IMR-90 (cell line): Measurements from ENCODE around the gene ANKRD11.
"Not testable (repeated sequence)": the region's sequence is repeated elsewhere in the genome, so short reads cannot be mapped to it uniquely, and the experiment has no call there.

Source experiments
- CEBPB ChIP-seq: IDR thresholded peaks from 2 replicates; pipeline ENCODE4 v1.6.1; 2012; ENCODE audit warnings: low read depth, low read length, improper control_type of control experiment
- CHD1 ChIP-seq: IDR thresholded peaks from 2 replicates; pipeline ENCODE4 v1.6.1; 2012; ENCODE audit warnings: low read depth, low read length, improper control_type of control experiment
- FOS ChIP-seq: fragments of 150-350 bp; IDR thresholded peaks from 2 replicates; pipeline ENCODE4 v1.6.1; 2016; ENCODE audit warnings: low read depth, low read length
- MAZ ChIP-seq: IDR thresholded peaks from 2 replicates; pipeline ENCODE4 v1.6.1; 2012; ENCODE audit warnings: low read depth, mild to moderate bottlenecking, low read length, improper control_type of control experiment, moderate library complexity, borderline replicate concordance
- MXI1 ChIP-seq: IDR thresholded peaks from 2 replicates; pipeline ENCODE4 v1.6.1; 2012; ENCODE audit warnings: low read depth, mild to moderate bottlenecking, low read length, moderate library complexity, borderline replicate concordance
- POLR2A ChIP-seq: IDR thresholded peaks from 2 replicates; pipeline ENCODE4 v1.6.1; 2012; ENCODE audit warnings: mild to moderate bottlenecking, low read depth, low read length
- RAD21 ChIP-seq: IDR thresholded peaks from 2 replicates; pipeline ENCODE4 v1.6.1; 2012; ENCODE audit warnings: low read length, improper control_type of control experiment
- TF ChIP-seq, protein P1 (sequence below): conservative IDR thresholded peaks from 2 replicates; pipeline ENCODE4 v1.5.1; 2012; ENCODE audit warnings: mild to moderate bottlenecking, low read depth, low read length, improper control_type of control experiment
- TF ChIP-seq, protein P2 (sequence below): fragments of 150-350 bp; IDR thresholded peaks from 2 replicates; pipeline ENCODE4 v1.6.1; 2017; ENCODE audit warnings: mild to moderate bottlenecking, antibody characterized with exemption, low read length, low read depth

- TF ChIP-seq RAD21, POLR2A, CHD1, MAZ, FOS, CEBPB, MXI1: not testable (repeated sequence)
- TF ChIP-seq, protein P1, sequence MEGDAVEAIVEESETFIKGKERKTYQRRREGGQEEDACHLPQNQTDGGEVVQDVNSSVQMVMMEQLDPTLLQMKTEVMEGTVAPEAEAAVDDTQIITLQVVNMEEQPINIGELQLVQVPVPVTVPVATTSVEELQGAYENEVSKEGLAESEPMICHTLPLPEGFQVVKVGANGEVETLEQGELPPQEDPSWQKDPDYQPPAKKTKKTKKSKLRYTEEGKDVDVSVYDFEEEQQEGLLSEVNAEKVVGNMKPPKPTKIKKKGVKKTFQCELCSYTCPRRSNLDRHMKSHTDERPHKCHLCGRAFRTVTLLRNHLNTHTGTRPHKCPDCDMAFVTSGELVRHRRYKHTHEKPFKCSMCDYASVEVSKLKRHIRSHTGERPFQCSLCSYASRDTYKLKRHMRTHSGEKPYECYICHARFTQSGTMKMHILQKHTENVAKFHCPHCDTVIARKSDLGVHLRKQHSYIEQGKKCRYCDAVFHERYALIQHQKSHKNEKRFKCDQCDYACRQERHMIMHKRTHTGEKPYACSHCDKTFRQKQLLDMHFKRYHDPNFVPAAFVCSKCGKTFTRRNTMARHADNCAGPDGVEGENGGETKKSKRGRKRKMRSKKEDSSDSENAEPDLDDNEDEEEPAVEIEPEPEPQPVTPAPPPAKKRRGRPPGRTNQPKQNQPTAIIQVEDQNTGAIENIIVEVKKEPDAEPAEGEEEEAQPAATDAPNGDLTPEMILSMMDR, result not testable (repeated sequence)
- TF ChIP-seq, protein P2, sequence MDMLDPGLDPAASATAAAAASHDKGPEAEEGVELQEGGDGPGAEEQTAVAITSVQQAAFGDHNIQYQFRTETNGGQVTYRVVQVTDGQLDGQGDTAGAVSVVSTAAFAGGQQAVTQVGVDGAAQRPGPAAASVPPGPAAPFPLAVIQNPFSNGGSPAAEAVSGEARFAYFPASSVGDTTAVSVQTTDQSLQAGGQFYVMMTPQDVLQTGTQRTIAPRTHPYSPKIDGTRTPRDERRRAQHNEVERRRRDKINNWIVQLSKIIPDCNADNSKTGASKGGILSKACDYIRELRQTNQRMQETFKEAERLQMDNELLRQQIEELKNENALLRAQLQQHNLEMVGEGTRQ, result not testable (repeated sequence)
Measured at GRCh38 chr16:89267746-89268145, 222.6 kb downstream of the ANKRD11 start.
